CD1c-positive myeloid dendritic cell (primary cell): ENCODE data around the gene IGFBP3.

Source experiments
- DNase-seq: peaks from one replicate; pipeline ENCODE4 v3.0.0-alpha.2; 2016; ENCODE audit errors: extremely low spot score

The IGFBP3 gene

GRCh38 chr7:45892407-45893035 lies 28.6 kb downstream of the IGFBP3 start:
- no peak for DNase-seq

- no peak for DNase-seq
Measured at GRCh38 chr7:45891462-45892402, 29.3 kb downstream of the IGFBP3 start.

- peak; percentile 20 for DNase-seq
Measured at GRCh38 chr7:45890902-45891461, 30.1 kb downstream of the IGFBP3 start.

GRCh38 chr7:45890125-45890901 lies 30.8 kb downstream of the IGFBP3 start:
- no peak for DNase-seq

- DNase-seq: no peak
Measured at GRCh38 chr7:45889367-45890067, 31.6 kb downstream of the IGFBP3 start.

GRCh38 chr7:45888993-45889366 lies 32.1 kb downstream of the IGFBP3 start:
- no peak for DNase-seq

GRCh38 chr7:45888185-45888992 lies 32.7 kb downstream of the IGFBP3 start, which contains the start of gene IGFBP1:
Gene IGFBP1, plus strand, starts transcription at chr7:45888488. Its CDS starts 165 bp downstream, at chr7:45888653.
- no peak for DNase-seq

GRCh38 chr7:45886931-45887667 lies 34.0 kb downstream of the IGFBP3 start:
- no peak for DNase-seq

- no peak for DNase-seq
Measured at GRCh38 chr7:45885264-45885882, 35.7 kb downstream of the IGFBP3 start.

GRCh38 chr7:45884136-45884535 lies 36.9 kb downstream of the IGFBP3 start:
- DNase-seq: no peak

GRCh38 chr7:45882465-45882810 lies 38.6 kb downstream of the IGFBP3 start:
- DNase-seq: no peak

- no peak for DNase-seq
Measured at GRCh38 chr7:45881759-45882464, 39.2 kb downstream of the IGFBP3 start.

GRCh38 chr7:45881280-45881758 lies 39.8 kb downstream of the IGFBP3 start:
- no peak for DNase-seq

- DNase-seq: no peak
Measured at GRCh38 chr7:45880433-45880860, 40.6 kb downstream of the IGFBP3 start.

GRCh38 chr7:45878457-45879144 lies 42.5 kb downstream of the IGFBP3 start:
- no peak for DNase-seq

- DNase-seq: no peak
Measured at GRCh38 chr7:45876519-45876918, 44.6 kb downstream of the IGFBP3 start.

- no peak for DNase-seq
Measured at GRCh38 chr7:45874408-45875131, 46.5 kb downstream of the IGFBP3 start.
